CD4-positive, alpha-beta memory T cell (primary cell): ENCODE data around the gene MSH3. TPM values are rescaled to one million over a fixed set of nuclear protein-coding genes. Genes with fewer than 3 reads are reported as not detected.

Experiments
- CTCF ChIA-PET: fragments of 350-600 bp; sonication (Branson Sonifier 250); formaldehyde crosslinking; loops from one replicate; lab custom pipeline; 2021; ENCODE audit warnings: inconsistent platforms; ENCODE audit not compliant: partially characterized antibody; lab: Charles Lee
- POLR2A ChIA-PET: fragments of 350-600 bp; sonication (Branson Sonifier 250); formaldehyde crosslinking; loops from one replicate; lab custom pipeline; 2021; ENCODE audit not compliant: partially characterized antibody; lab: Charles Lee
- DNase-seq, 5 donors: peaks; one replicate each; pipeline versions ENCODE4 v3.0.0 to v3.0.0-alpha.2; 2020 to 2022; ENCODE audit warnings: mixed read lengths in 1 of 5
- H3K27ac ChIP-seq: one replicate; pipeline ENCODE4 v1.7.0; 2013; ENCODE audit warnings: low read depth, low read length
- H3K27me3 ChIP-seq: 2 replicates; pipeline ENCODE4 v1.7.0; 2013; ENCODE audit warnings: mild to moderate bottlenecking, low read length, moderate library complexity; ENCODE audit not compliant: insufficient read depth
- H3K36me3 ChIP-seq: 2 replicates; pipeline ENCODE4 v1.7.0; 2013; ENCODE audit warnings: mild to moderate bottlenecking, low read length, moderate library complexity; ENCODE audit not compliant: insufficient read depth
- H3K4me1 ChIP-seq: 2 replicates; pipeline ENCODE4 v1.7.0; 2013; ENCODE audit warnings: mild to moderate bottlenecking, low read length, moderate library complexity; ENCODE audit not compliant: insufficient read depth
- H3K4me3 ChIP-seq, 2 donors: one replicate each; pipeline ENCODE4 v1.7.0; 2013; ENCODE audit warnings: low read length in 2 of 2, mild to moderate bottlenecking in 1 of 2
- H3K9me3 ChIP-seq, 2 donors: one replicate each; pipeline ENCODE4 v1.7.0; 2013; ENCODE audit warnings: low read length in 2 of 2, control low read depth in 1 of 2; ENCODE audit not compliant: control insufficient read depth in 1 of 2
- H3K27ac Mint-ChIP-seq, 7 donors: one replicate each; pipeline ENCODE4 v1.8.0; 2020 to 2021; ENCODE audit warnings: mixed read lengths in 7 of 7, mild to moderate bottlenecking in 6 of 7, inconsistent platforms in 3 of 7, moderate library complexity in 3 of 7
- H3K27me3 Mint-ChIP-seq, 2 donors: one replicate each; pipeline ENCODE4 v1.8.0; 2020 to 2021; ENCODE audit warnings: mixed read lengths in 2 of 2
- H3K36me3 Mint-ChIP-seq, 2 donors: one replicate each; pipeline ENCODE4 v1.8.0; 2020 to 2021; ENCODE audit warnings: mixed read lengths in 2 of 2, inconsistent platforms in 1 of 2, mild to moderate bottlenecking in 1 of 2
- H3K4me1 Mint-ChIP-seq, 4 donors: one replicate each; pipeline ENCODE4 v1.8.0; 2020 to 2021; ENCODE audit warnings: mixed read lengths in 4 of 4, mild to moderate bottlenecking in 1 of 4
- H3K4me3 Mint-ChIP-seq, 8 donors: one replicate each; pipeline ENCODE4 v1.8.0; 2020 to 2021; ENCODE audit warnings: mixed read lengths in 8 of 8, mild to moderate bottlenecking in 7 of 8, moderate library complexity in 6 of 8, inconsistent platforms in 3 of 8
- H3K9me3 Mint-ChIP-seq, 8 donors: one replicate each; pipeline ENCODE4 v1.8.0; 2020 to 2021; ENCODE audit warnings: mixed read lengths in 8 of 8, mild to moderate bottlenecking in 5 of 8, inconsistent platforms in 3 of 8, moderate library complexity in 1 of 8
- intact Hi-C: fragments of 100-400 bp; cut with micrococcal nuclease; formaldehyde crosslinking; loops from one replicate; pipeline ENCODE4 v1.15.1; 2023
- polyA plus RNA-seq, 2 donors: library from polyadenylated mRNA; unstranded; fragments of 300-500 nt; fragmentation: Illumina TruSeq; gene quantifications; one replicate each; pipeline ENCODE4 v1.2.3, GENCODE V29; 2021
- total RNA-seq, 2 experiments: library from RNA; stranded (reverse); gene quantifications; one replicate each; pipeline ENCODE4 v1.2.3, GENCODE V29; 2021

MSH3 gene
- total and polyA plus RNA-seq, 4 experiments from 2014 or later = 14.3 to 17.1 (median 15.3) TPM

DNA sequence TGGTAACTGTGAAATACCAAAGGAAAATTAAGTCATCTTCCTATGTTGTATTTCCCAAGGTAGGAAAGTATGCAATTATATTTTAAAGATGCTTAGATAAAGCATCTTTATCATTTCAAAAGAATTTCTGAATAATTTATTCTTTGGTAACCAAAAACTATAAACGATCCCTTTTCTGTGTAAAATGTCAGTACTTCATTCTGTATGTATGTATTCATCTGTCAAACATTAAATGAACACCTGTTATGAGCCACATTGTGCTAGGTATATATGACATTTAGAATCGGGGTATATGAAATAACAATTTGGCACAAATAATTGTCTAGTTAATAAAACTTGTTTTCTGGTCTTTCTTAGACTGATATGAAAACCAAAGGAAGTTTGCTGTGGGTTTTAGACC lies 89.7 kb downstream of the MSH3 start:
- H3K4me3 Mint-ChIP-seq = peak overlapping the region in 1 of 8 donors; percentile 28
- ChIA-PET CTCF (no interaction called here), POLR2A (no interaction called here)
- peaks cover 27% of the 10 kb centered on the region for H3K4me1 ChIP-seq
- H3K9me3 Mint-ChIP-seq = peaks cover 0 to 3% (median 0%) of the 10 kb centered on the region in 8 donors
- H3K36me3 Mint-ChIP-seq = peaks cover 62 to 79% of the 10 kb centered on the region in 2 donors
- no peaks in the 10 kb centered on the region for H3K27me3 ChIP-seq
- no peak for DNase-seq
- intact Hi-C loops = no loop called here
- H3K27ac ChIP-seq = no peak overlapping the region
- peaks cover 22 to 60% (median 31%) of the 10 kb centered on the region in 4 donors for H3K4me1 Mint-ChIP-seq
- H3K27ac Mint-ChIP-seq = peak overlapping the region in 1 of 7 donors; percentile 6
- H3K36me3 ChIP-seq = no peaks in the 10 kb centered on the region
- H3K27me3 Mint-ChIP-seq = no peaks in the 10 kb centered on the region
- H3K9me3 ChIP-seq = no peaks in the 10 kb centered on the region
- no peak overlapping the region for H3K4me3 ChIP-seq

DNA sequence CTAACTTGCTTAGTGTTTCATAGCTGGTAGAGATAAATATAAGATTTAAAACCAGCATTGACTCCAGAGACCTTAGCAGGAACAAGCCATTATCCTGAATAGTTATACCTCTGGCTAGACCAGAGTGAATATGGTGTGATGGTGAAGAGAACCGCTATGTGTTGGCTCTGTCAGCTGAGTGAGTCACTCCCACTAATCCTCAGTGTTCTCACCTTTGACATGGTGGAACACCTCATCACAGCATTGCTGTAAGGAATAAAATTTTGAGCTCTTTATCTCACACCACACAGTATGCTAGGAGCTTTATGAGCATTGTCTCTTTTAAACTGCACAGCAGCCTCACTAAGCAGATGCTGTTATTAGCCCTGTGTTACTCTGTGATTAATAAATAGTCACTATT lies 91.0 kb downstream of the MSH3 start:
- POLR2A ChIA-PET = no interaction called here
- peaks cover 0 to 4% (median 0%) of the 10 kb centered on the region in 8 donors for H3K9me3 Mint-ChIP-seq
- H3K27me3 ChIP-seq = no peaks in the 10 kb centered on the region

DNA sequence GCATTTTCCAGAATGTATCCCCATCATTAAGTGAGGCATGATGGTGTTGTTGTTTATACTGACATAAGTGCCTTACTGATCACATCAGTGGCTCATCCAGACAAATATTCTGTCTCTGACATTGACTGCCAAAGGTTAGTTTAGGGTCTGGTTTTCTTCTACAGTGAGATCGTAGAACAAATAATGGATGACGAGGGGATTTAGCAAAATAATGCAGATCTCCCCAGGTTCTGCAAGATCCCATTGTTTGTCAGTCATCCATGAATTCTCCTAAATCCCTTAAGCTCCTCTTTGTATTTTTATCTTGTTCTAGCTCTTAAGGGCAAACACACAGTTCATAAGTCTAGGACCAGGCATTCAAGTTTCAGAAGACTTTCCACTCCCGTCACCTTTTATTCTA lies 93.5 kb downstream of the MSH3 start:
- no peak overlapping the region for H3K27ac ChIP-seq
- Mint-ChIP-seq H3K27ac (no peak overlapping the region), H3K4me1 (peaks cover 7 to 34% (median 11%) of the 10 kb centered on the region in 4 donors), H3K27me3 (no peaks in the 10 kb centered on the region), H3K4me3 (no peak overlapping the region), H3K9me3 (peaks cover 0 to 4% (median under 1%) of the 10 kb centered on the region in 8 donors), H3K36me3 (peaks cover 62 to 87% of the 10 kb centered on the region in 2 donors)
- H3K36me3 ChIP-seq = no peaks in the 10 kb centered on the region
- no peaks in the 10 kb centered on the region for H3K27me3 ChIP-seq
- ChIA-PET POLR2A (no interaction called here), CTCF (interaction anchor here (1.2 kb wide), 1 partner anchor 8 kb away, joined by 3 read pairs; no protein-coding TSS in a partner anchor)
- H3K4me3 ChIP-seq = no peak overlapping the region
- intact Hi-C loops = no loop called here
- DNase-seq = no peak
- H3K9me3 ChIP-seq = no peaks in the 10 kb centered on the region
- H3K4me1 ChIP-seq = peaks cover 9% of the 10 kb centered on the region

More for the DNA sequence above, 91.0 kb downstream of the MSH3 start:
- peaks cover 15 to 48% (median 23%) of the 10 kb centered on the region in 4 donors for H3K4me1 Mint-ChIP-seq
- Histone ChIP-seq H3K4me3 (no peak overlapping the region), H3K9me3 (no peaks in the 10 kb centered on the region), H3K27ac (no peak overlapping the region), H3K4me1 (peaks cover 23% of the 10 kb centered on the region), H3K36me3 (no peaks in the 10 kb centered on the region)
- H3K27me3 Mint-ChIP-seq = no peaks in the 10 kb centered on the region
- peaks cover 66 to 85% of the 10 kb centered on the region in 2 donors for H3K36me3 Mint-ChIP-seq
- CTCF ChIA-PET = interaction anchor here (0.7 kb wide), 1 partner anchor 11 kb away, joined by 3 read pairs; no protein-coding TSS in a partner anchor
- H3K4me3 Mint-ChIP-seq = no peak overlapping the region
- no peak for DNase-seq
- intact Hi-C loops = no loop called here
- no peak overlapping the region for H3K27ac Mint-ChIP-seq

DNA sequence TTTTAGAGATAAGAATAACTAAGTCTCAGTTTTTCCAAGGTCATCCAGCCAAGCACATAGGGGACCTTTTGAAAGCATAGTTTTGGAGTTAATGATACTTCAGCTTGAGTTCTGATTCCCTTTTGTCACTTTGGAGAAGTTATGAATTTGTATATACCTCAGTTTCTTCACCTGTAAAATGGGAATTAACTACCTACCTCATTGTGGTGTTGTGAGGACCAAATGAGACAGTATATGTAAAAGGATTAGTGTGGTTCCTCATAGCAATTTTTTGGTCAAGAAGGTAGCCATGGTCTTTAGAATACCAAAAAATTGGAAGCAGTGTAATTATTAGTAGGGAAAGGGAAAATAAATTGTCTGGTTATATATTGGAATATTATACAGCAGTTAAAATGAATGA lies 98.0 kb downstream of the MSH3 start:
- no peaks in the 10 kb centered on the region for H3K27me3 Mint-ChIP-seq
- ChIA-PET CTCF (no interaction called here), POLR2A (no interaction called here)
- H3K27ac Mint-ChIP-seq = no peak overlapping the region
- H3K9me3 ChIP-seq = no peaks in the 10 kb centered on the region
- H3K27ac ChIP-seq = no peak overlapping the region
- H3K4me3 ChIP-seq = no peak overlapping the region
- intact Hi-C loops = no loop called here
- no peaks in the 10 kb centered on the region for H3K27me3 ChIP-seq
- no peaks in the 10 kb centered on the region for H3K36me3 ChIP-seq
- peaks cover 32% of the 10 kb centered on the region for H3K4me1 ChIP-seq
- peaks cover 31 to 49% (median 41%) of the 10 kb centered on the region in 4 donors for H3K4me1 Mint-ChIP-seq
- H3K4me3 Mint-ChIP-seq = no peak overlapping the region
- DNase-seq = no peak
- peaks cover 0 to 4% (median 0%) of the 10 kb centered on the region in 8 donors for H3K9me3 Mint-ChIP-seq
- peaks cover 31 to 56% of the 10 kb centered on the region in 2 donors for H3K36me3 Mint-ChIP-seq

DNA sequence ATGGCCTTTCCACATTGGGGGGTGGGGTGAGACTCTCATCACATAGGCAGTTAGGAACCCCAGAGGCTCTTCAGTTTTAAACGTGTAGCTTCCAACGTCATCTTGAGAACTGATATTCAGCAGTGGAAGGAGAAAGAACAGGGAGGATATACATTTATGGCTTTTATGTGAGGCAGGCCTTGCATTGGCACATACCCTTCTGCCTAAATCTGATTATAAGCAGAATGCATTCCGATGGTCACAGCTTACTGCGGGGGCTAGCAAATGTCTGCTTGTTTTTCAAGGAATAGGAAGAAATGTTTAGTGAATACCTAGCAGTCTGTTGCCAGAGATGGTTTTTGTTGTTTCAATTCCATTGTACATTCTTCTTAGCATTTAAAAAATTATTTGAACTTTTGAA lies 99.3 kb downstream of the MSH3 start:
- peaks cover 21 to 48% of the 10 kb centered on the region in 2 donors for H3K36me3 Mint-ChIP-seq
- H3K27ac ChIP-seq = no peak overlapping the region
- CTCF ChIA-PET = no interaction called here
- H3K4me1 Mint-ChIP-seq = peaks cover 38 to 55% (median 51%) of the 10 kb centered on the region in 4 donors
- intact Hi-C loops = no loop called here
- no peaks in the 10 kb centered on the region for H3K9me3 ChIP-seq
- H3K27me3 ChIP-seq = no peaks in the 10 kb centered on the region
- H3K27me3 Mint-ChIP-seq = no peaks in the 10 kb centered on the region
- H3K36me3 ChIP-seq = no peaks in the 10 kb centered on the region
- H3K27ac Mint-ChIP-seq = peak overlapping the region in 6 of 7 donors; percentile 12 to 97 (median 72)
- no peak overlapping the region for H3K4me3 ChIP-seq
- peaks cover 0 to 2% (median 0%) of the 10 kb centered on the region in 8 donors for H3K9me3 Mint-ChIP-seq
- POLR2A ChIA-PET = no interaction called here
- peaks cover 44% of the 10 kb centered on the region for H3K4me1 ChIP-seq
- no peak for DNase-seq
- no peak overlapping the region for H3K4me3 Mint-ChIP-seq

DNA sequence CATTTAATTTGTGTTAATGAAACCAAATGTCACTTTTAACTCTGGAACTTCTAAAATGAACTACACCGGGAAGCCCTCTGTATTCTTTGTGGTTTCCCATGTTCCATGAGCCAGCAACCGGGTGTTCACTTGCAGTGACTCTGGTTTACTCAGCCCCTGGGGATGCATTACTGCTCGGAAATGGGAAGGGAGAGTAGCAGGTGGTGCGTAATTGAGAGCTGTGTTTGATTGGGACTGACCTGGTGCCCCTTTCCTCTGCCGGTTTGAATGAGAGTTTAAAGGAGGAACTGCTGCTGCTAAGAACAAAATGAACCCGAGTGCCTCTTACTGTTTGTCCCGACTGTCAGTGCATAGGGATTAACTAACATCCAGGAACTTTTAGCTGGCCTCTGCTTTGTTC lies 100.4 kb downstream of the MSH3 start:
- Histone ChIP-seq H3K4me3 (peak overlapping the region in 1 of 2 donors; percentile 5), H3K4me1 (peaks cover 55% of the 10 kb centered on the region), H3K27ac (no peak overlapping the region), H3K36me3 (no peaks in the 10 kb centered on the region), H3K27me3 (no peaks in the 10 kb centered on the region), H3K9me3 (no peaks in the 10 kb centered on the region)
- no peaks in the 10 kb centered on the region for H3K27me3 Mint-ChIP-seq
- H3K4me3 Mint-ChIP-seq = peak overlapping the region; percentile 47 to 88 (median 80)
- H3K4me1 Mint-ChIP-seq = peaks cover 48 to 67% (median 59%) of the 10 kb centered on the region in 4 donors
- intact Hi-C loops = no loop called here
- H3K27ac Mint-ChIP-seq = peak overlapping the region; percentile 86 to 97 (median 93)
- peaks cover 17 to 38% of the 10 kb centered on the region in 2 donors for H3K36me3 Mint-ChIP-seq
- no peak for DNase-seq
- peaks cover 0 to 2% (median 0%) of the 10 kb centered on the region in 8 donors for H3K9me3 Mint-ChIP-seq
- ChIA-PET CTCF (no interaction called here), POLR2A (interaction anchor here (1.0 kb wide), 1 partner anchor 15 kb away, joined by 3 read pairs; no protein-coding TSS in a partner anchor)

DNA sequence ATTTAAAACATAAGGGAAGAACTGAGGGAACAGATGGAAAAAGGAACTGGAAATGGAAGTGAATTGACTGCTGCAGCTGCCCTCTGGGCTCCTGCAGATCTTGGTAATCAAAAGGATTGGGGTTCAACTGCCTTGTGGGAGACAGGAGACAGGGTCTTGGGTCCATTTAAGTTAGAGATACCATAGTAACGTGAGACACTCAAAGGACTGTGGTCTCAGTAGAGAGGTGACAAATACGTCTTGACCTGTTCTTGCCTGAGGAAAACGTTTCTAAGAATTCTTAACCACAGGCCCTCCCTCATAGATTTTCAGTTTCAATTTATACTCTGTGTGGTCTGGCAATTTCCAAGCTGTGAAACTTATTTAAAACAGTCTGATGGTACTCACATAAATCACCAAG lies 101.2 kb downstream of the MSH3 start:
- Histone ChIP-seq H3K27me3 (no peaks in the 10 kb centered on the region), H3K36me3 (no peaks in the 10 kb centered on the region), H3K4me3 (peak overlapping the region in 1 of 2 donors; percentile 3), H3K9me3 (no peaks in the 10 kb centered on the region), H3K4me1 (peaks cover 62% of the 10 kb centered on the region), H3K27ac (peak overlapping the region; percentile 27)
- H3K4me3 Mint-ChIP-seq = peak overlapping the region; percentile 34 to 88 (median 80)
- H3K27ac Mint-ChIP-seq = peak overlapping the region; percentile 90 to 97 (median 93)
- H3K27me3 Mint-ChIP-seq = no peaks in the 10 kb centered on the region
- H3K36me3 Mint-ChIP-seq = peaks cover 13 to 33% of the 10 kb centered on the region in 2 donors
- H3K4me1 Mint-ChIP-seq = peaks cover 53 to 74% (median 66%) of the 10 kb centered on the region in 4 donors
- ChIA-PET CTCF (interaction anchor here (1.1 to 1.4 kb wide), 2 partner anchors 10 to 14 kb away, joined by 3 to 5 read pairs; no protein-coding TSS in a partner anchor), POLR2A (interaction anchor here (1.4 kb wide), 1 partner anchor 204 kb away, joined by 4 read pairs; the partner anchor contains the start of gene RASGRF2)
- intact Hi-C loops = no loop called here
- H3K9me3 Mint-ChIP-seq = peaks cover 0 to 2% (median 0%) of the 10 kb centered on the region in 8 donors
- peak; percentile 27 to 45 (median 35) for DNase-seq
